Measurements from ENCODE around the gene RPS18. TPM values are rescaled to one million over a fixed set of nuclear protein-coding genes. Genes with fewer than 3 reads are reported as not detected.

The RPS18 gene
- total RNA-seq, 1 experiment from 2014 or later: 3,216 TPM

DNA sequence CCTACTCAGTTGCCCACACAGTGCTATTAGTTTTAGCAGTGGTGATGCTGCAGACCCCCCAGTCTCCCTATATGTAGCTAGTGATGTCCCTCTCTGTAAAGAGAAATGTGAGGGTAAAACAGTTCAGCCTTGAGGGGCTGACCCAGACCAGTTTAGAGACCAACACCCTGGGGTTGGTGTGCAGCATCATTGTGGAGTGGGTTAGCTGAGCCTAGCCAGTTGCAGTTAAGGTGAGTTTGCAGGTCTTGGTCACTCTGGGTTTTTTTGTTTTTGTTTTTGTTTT, 4.6 kb downstream of the RPS18 start:
- no peak overlapping the region for H3K23ac ChIP-seq (ENCODE audit: insufficient read length, low read depth, low read length)
- H3K4me1 ChIP-seq (ENCODE audit: insufficient read depth, low read length): no peaks in the 10 kb centered on the region; the same call in 1 of the 2 replicates
- H4K20me1 ChIP-seq (ENCODE audit: control insufficient read depth, insufficient read depth, insufficient read length): no peaks in the 10 kb centered on the region
- H3K79me1 ChIP-seq (ENCODE audit: insufficient read depth, low read depth, low read length, poor library complexity, severe bottlenecking): no peaks in the 10 kb centered on the region
- H3K4me3 Mint-ChIP-seq: peak overlapping the region; percentile 89 to 94
- H2BK12ac ChIP-seq (ENCODE audit: insufficient read length, low read depth, low read length): no peak overlapping the region
- peak; percentile 38 for DNase-seq
- no peak overlapping the region for H2AFZ ChIP-seq (ENCODE audit: low read length)
- H3K14ac ChIP-seq (ENCODE audit: insufficient read depth, low read length): no peak overlapping the region
- H2AK5ac ChIP-seq (ENCODE audit: insufficient read length, low read length): no peak overlapping the region
- no peaks in the 10 kb centered on the region; the same call in 1 of the 2 replicates for H3K27me3 Mint-ChIP-seq (ENCODE audit: low read depth)
- no peak overlapping the region for H2BK20ac ChIP-seq (ENCODE audit: low read depth, low read length, poor library complexity, severe bottlenecking)
- H3K27ac Mint-ChIP-seq: peak overlapping the region; percentile 87 to 97 (median 93); a peak in 5 of 7 replicates
- no peaks in the 10 kb centered on the region for H3K27me3 ChIP-seq (ENCODE audit: insufficient read depth, low read length)
- H4K5ac ChIP-seq (ENCODE audit: insufficient read length, low read depth, low read length): no peak overlapping the region
- H3K4ac ChIP-seq (ENCODE audit: low read depth, low read length): no peak overlapping the region
- H3K9me3 ChIP-seq (ENCODE audit: control insufficient read depth, low read depth, low read length): no peaks in the 10 kb centered on the region
- peaks cover 13% of the 10 kb centered on the region for H3K23me2 ChIP-seq (ENCODE audit: insufficient read length, low read depth, low read length, poor library complexity, severe bottlenecking)
- no peak overlapping the region for H2BK15ac ChIP-seq (ENCODE audit: low read depth, low read length)
- no peak overlapping the region for H3K18ac ChIP-seq (ENCODE audit: insufficient read length, low read depth, low read length)
- no peak overlapping the region for H4K91ac ChIP-seq (ENCODE audit: insufficient read length, low read depth, low read length)
- H3K56ac ChIP-seq (ENCODE audit: insufficient read length, low read depth, low read length): no peak overlapping the region
- H4K8ac ChIP-seq (replicated peaks; ENCODE audit: insufficient read length, low read depth, low read length): no peak overlapping the region
- H2BK5ac ChIP-seq (ENCODE audit: insufficient read length, low read length): no peak overlapping the region
- H3K36me3 Mint-ChIP-seq (ENCODE audit: insufficient read depth in 1 of 3, low read depth in 3 of 3): peaks cover 41 to 80% (median 60%) of the 10 kb centered on the region in 3 experiments
- H3K4me1 Mint-ChIP-seq: peaks cover 39 to 52% of the 10 kb centered on the region in 2 experiments
- no peak overlapping the region for H3K27ac ChIP-seq (ENCODE audit: insufficient read length, low read depth, low read length)
- H3K9me3 Mint-ChIP-seq: no peaks in the 10 kb centered on the region; a peak in 1 of 5 replicates
- H3T11ph ChIP-seq (ENCODE audit: low read length): no peak overlapping the region
- no peak for TF ChIP-seq CTCF (conservative IDR thresholded peaks at IDR 0.05)
- no peak overlapping the region for H2BK120ac ChIP-seq (ENCODE audit: low read depth, low read length, poor library complexity, severe bottlenecking)
- H3K79me2 ChIP-seq (ENCODE audit: insufficient read depth, low read length): peaks cover 23% of the 10 kb centered on the region; the same call in 1 of the 2 replicates
- peak overlapping the region; percentile 85 for H3K4me2 ChIP-seq (ENCODE audit: insufficient read depth, insufficient read length, low read length)
- H3K9ac ChIP-seq (ENCODE audit: extremely low read depth, insufficient read length, low read length): peak overlapping the region; percentile 21

All from H9 (cell line).